Fibroblast of villous mesenchyme (primary cell): ENCODE results near the gene PTPRN2. TPM values are rescaled to one million over a fixed set of nuclear protein-coding genes. Genes with fewer than 3 reads are reported as not detected.

Source experiments
- DNase-seq: peaks from one replicate; pipeline ENCODE4 v3.0.0-alpha.2; 2010; ENCODE audit warnings: low read depth
- H3K4me3 ChIP-seq: 2 replicates; pipeline ENCODE4 v1.5.1; 2011; ENCODE audit warnings: low read depth, mild to moderate bottlenecking, low read length
- total RNA-seq: library from RNA; depleted of rRNA; stranded (reverse); fragments of >200 nt; gene quantifications from 2 replicates; pipeline ENCODE4 v1.2.3, GENCODE V29; 2012
- TF ChIP-seq, protein P1 (sequence below): IDR thresholded peaks from 2 replicates; pipeline ENCODE4 v1.5.1; 2012; ENCODE audit warnings: low read depth, mild to moderate bottlenecking, low read length; ENCODE audit not compliant: insufficient read depth

PTPRN2 gene
- total RNA-seq, 1 donor, result not detected

DNA sequence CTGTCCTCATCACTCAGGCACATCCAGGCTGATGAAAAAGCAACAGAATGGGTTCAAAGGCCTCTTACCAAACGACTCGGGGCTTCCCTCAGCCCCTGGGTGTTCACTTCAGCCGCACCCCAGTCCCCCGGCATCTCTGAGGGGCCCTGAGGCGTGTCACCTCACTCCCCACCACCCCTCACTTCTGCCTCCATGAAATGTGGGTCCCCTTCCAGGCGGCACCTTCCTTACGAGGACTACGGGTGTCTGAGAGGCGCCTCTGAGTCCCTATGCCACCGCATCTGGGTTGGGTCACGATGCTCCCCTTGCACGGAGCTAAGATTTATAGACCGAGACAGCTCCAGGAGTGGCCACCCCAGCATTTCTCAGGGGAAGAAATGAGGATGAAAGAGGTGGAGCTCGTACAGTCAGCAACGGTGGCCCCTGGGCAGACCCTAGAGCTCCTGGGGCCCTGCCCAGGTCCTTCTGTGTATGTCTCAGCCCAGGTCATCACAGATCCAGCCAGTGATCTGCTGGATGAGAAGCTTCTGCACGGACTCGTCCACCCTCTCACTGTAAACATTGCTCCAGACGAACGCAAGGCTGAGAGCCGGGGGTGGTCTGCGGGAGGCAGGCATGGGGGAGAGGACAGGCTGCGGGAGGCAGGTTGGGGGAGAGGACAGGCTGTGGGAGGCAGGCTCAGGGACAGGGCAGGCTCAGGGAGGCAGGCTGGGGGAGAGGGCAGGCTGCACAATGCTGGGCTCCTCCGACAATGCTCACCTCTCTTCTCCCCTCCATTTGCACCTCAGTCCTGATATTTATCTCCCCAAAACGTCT is 842.6 kb downstream of the PTPRN2 start:
- no peak overlapping the region for H3K4me3 ChIP-seq
- TF ChIP-seq, protein P1, sequence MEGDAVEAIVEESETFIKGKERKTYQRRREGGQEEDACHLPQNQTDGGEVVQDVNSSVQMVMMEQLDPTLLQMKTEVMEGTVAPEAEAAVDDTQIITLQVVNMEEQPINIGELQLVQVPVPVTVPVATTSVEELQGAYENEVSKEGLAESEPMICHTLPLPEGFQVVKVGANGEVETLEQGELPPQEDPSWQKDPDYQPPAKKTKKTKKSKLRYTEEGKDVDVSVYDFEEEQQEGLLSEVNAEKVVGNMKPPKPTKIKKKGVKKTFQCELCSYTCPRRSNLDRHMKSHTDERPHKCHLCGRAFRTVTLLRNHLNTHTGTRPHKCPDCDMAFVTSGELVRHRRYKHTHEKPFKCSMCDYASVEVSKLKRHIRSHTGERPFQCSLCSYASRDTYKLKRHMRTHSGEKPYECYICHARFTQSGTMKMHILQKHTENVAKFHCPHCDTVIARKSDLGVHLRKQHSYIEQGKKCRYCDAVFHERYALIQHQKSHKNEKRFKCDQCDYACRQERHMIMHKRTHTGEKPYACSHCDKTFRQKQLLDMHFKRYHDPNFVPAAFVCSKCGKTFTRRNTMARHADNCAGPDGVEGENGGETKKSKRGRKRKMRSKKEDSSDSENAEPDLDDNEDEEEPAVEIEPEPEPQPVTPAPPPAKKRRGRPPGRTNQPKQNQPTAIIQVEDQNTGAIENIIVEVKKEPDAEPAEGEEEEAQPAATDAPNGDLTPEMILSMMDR, result no peak
- DNase-seq, result no peak

DNA sequence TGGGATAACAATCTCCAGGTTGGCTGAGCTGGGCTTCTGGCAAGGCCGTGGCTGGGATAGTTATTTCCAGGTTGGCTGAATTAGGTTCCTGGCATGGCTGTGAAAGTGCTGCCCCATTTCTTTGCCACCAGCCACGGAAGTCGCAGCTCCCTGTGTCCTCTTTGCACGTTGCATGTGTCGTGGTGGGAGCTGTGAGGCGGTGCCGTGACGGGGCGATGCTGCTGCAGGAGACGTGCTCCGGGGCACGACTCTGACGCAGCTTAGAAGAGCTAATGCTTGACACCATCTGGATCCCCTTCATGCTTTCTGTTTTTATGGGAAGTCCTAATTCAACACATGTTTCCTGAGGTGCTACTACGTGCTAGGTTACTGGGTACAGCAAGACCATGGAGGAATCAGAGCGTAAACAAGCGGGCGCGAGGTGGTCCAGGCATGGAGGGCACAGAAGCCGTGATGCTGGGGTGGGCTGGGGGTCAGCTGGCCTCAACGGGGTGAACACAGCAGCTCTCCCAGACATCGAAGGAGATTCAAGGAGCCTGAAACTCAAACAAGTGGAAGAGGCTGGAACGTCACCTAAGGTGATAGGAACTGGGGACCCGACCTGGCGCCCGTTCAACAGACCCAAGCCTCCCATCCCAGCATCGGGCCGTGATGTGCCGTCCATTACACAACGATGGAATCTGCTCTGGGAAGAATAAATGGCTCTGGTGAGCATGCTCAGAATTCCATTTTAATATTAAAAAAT is 843.7 kb downstream of the PTPRN2 start:
- TF ChIP-seq, protein P1, result no peak
- H3K4me3 ChIP-seq, result no peak overlapping the region
- DNase-seq, result no peak

DNA sequence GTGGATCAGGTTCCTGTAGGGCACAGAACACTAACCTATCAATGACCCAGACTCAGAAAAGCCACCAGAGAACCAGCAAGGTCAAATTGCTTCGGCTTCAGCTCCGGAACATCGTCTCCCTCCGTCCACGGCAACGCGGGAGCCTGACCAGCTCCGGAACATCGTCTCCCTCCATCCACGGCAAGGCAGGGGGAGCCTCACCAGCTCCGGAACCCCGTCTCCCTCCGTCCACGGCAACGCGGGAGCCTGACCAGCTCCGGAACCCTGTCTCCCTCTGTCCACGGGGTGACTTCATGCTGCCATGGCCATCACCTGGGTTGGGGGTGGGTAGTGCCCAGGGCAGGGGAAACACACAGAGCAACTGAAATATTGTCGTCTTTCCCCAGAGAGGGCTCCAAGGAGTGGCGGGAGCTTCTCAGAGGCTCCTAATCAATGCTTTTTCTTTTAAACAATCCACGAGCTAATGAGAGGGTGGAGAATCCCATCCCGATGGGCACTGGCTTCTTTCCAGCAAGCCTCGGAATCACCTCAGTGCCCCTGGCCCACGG is 847.3 kb downstream of the PTPRN2 start:
- TF ChIP-seq, protein P1, result no peak
- no peak overlapping the region for H3K4me3 ChIP-seq
- no peak for DNase-seq

DNA sequence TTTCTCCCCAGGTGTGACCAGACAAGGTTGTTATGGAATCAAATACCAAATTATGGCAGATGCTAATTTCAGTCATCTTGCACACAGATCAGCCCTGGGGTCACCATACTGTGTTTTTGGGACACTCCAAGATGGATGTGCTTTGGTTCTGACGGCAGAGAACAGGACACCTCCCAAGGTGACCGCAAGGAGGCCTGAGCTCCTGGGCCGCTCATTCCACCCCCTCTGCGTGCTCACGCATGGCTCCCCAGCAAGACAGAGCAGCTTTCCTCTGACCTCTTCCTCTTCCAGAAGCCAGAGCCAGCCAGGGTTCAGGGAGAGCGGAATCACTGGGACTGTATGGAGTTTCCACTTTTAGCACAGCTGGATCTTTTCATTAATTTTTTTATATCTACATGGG is 848.0 kb downstream of the PTPRN2 start:
- TF ChIP-seq, protein P1, result no peak
- no peak overlapping the region for H3K4me3 ChIP-seq
- DNase-seq, result no peak

DNA sequence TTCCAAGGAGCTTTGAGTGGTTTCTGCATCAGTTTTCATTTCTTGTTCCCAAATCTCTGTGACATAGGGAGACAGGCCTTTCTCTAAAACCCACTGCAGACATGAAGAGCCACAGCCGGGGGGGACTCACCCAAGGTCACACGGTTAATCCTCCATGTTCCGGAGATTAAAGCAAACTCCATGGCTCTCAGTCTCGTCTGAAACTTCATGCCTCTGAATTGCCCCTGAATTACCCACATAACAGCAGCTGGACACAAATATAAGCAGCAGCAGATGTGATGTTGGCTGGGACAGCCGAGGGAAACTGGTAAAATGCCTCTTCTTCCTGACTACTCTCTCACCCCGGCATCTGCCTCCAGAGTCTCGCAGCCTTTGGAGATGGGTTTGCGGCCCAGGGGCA is 848.6 kb downstream of the PTPRN2 start:
- no peak for DNase-seq
- TF ChIP-seq, protein P1, result no peak

DNA sequence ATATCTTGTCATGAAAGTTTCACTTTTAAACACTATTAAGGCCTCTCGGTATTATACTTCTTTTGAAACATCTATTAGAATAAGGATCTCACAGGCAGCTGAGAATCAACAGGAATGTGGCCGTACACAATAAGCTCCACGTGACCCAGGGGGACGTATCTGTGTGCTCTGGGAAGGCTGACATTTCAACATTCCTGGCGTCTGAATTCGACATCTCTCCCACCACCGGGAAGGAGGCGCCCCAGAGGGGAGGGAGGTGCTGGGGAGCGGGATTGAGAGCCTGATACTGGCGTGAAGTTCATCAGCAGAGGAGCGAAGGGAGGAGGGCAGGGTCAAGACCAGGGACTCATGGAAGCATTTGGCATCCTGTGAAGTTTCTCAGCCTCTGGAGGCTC is 849.6 kb downstream of the PTPRN2 start:
- no peak for DNase-seq
- TF ChIP-seq, protein P1, result no peak
- no peak overlapping the region for H3K4me3 ChIP-seq

More for the DNA sequence above, 848.6 kb downstream of the PTPRN2 start:
- H3K4me3 ChIP-seq, result no peak overlapping the region
